ENCODE results near the gene DEPDC5.

The DEPDC5 gene

GRCh38 chr22:31742115-31742514 lies 11.7 kb upstream of the DEPDC5 start:
- Histone ChIP-seq H3K4me3 (ENCODE audit: low read length) (no peak overlapping the region), H3K23ac (ENCODE audit: low read length) (no peak overlapping the region), H3K4ac (ENCODE audit: low read depth, low read length) (no peak overlapping the region), H3K27ac (ENCODE audit: low read depth, low read length) (no peak overlapping the region), H3K79me1 (ENCODE audit: low read length) (peaks cover 6% of the 10 kb centered on the region), H2BK5ac (ENCODE audit: low read length) (no peak overlapping the region), H3K18ac (ENCODE audit: low read length) (no peak overlapping the region), H3K36me3 (ENCODE audit: control insufficient read depth, insufficient read depth, low read length) (no peaks in the 10 kb centered on the region), H4K5ac (ENCODE audit: low read length) (no peak overlapping the region), H2AK5ac (ENCODE audit: low read length) (no peak overlapping the region), H4K8ac (ENCODE audit: low read depth, low read length) (no peak overlapping the region), H3K4me1 (ENCODE audit: control insufficient read depth, low read depth, low read length) (no peaks in the 10 kb centered on the region), H3K79me2 (ENCODE audit: control insufficient read depth, insufficient read depth, low read length) (peaks cover 20% of the 10 kb centered on the region), H2BK120ac (ENCODE audit: low read depth, low read length) (no peak overlapping the region), H2BK15ac (replicated peaks; ENCODE audit: low read depth) (no peak overlapping the region), H3K56ac (ENCODE audit: low read length) (no peak overlapping the region), H3K27me3 (ENCODE audit: insufficient read depth, low read length, poor library complexity) (no peaks in the 10 kb centered on the region), H3K4me2 (ENCODE audit: low read length) (no peak overlapping the region), H3K9ac (ENCODE audit: low read length) (no peak overlapping the region)
- no CpG with 5 or more reads among the region's 3 CpGs for WGBS (ENCODE audit: extremely low coverage, insufficient coverage, low lambda C conversion rate)
- no peak for DNase-seq

GRCh38 chr22:31742682-31743081 lies 11.1 kb upstream of the DEPDC5 start:
- Histone ChIP-seq H2BK120ac (ENCODE audit: low read depth, low read length) (no peak overlapping the region), H3K79me2 (ENCODE audit: control insufficient read depth, insufficient read depth, low read length) (peaks cover 20% of the 10 kb centered on the region), H3K36me3 (ENCODE audit: control insufficient read depth, insufficient read depth, low read length) (no peaks in the 10 kb centered on the region), H3K79me1 (ENCODE audit: low read length) (peaks cover 6% of the 10 kb centered on the region), H4K8ac (ENCODE audit: low read depth, low read length) (no peak overlapping the region), H3K23ac (ENCODE audit: low read length) (no peak overlapping the region), H2BK5ac (ENCODE audit: low read length) (no peak overlapping the region), H3K4me2 (ENCODE audit: low read length) (no peak overlapping the region), H2BK15ac (replicated peaks; ENCODE audit: low read depth) (no peak overlapping the region), H3K4me1 (ENCODE audit: control insufficient read depth, low read depth, low read length) (no peaks in the 10 kb centered on the region), H3K9ac (ENCODE audit: low read length) (no peak overlapping the region), H3K27me3 (ENCODE audit: insufficient read depth, low read length, poor library complexity) (no peaks in the 10 kb centered on the region), H3K56ac (ENCODE audit: low read length) (no peak overlapping the region), H2AK5ac (ENCODE audit: low read length) (no peak overlapping the region), H3K18ac (ENCODE audit: low read length) (no peak overlapping the region), H3K27ac (ENCODE audit: low read depth, low read length) (no peak overlapping the region), H3K4ac (ENCODE audit: low read depth, low read length) (no peak overlapping the region), H4K5ac (ENCODE audit: low read length) (no peak overlapping the region), H3K4me3 (ENCODE audit: low read length) (no peak overlapping the region)
- no CpG with 5 or more reads among the region's 2 CpGs for WGBS (ENCODE audit: extremely low coverage, insufficient coverage, low lambda C conversion rate)
- DNase-seq, result no peak

- Histone ChIP-seq H2BK15ac (replicated peaks; ENCODE audit: low read depth) (no peak overlapping the region), H3K36me3 (ENCODE audit: control insufficient read depth, insufficient read depth, low read length) (no peaks in the 10 kb centered on the region), H3K79me1 (ENCODE audit: low read length) (peaks cover 7% of the 10 kb centered on the region), H2AK5ac (ENCODE audit: low read length) (no peak overlapping the region), H3K9ac (ENCODE audit: low read length) (no peak overlapping the region), H3K27me3 (ENCODE audit: insufficient read depth, low read length, poor library complexity) (no peaks in the 10 kb centered on the region), H3K56ac (ENCODE audit: low read length) (no peak overlapping the region), H2BK5ac (ENCODE audit: low read length) (no peak overlapping the region), H4K8ac (ENCODE audit: low read depth, low read length) (peak overlapping the region; percentile 76), H4K5ac (ENCODE audit: low read length) (no peak overlapping the region), H3K27ac (ENCODE audit: low read depth, low read length) (no peak overlapping the region), H3K23ac (ENCODE audit: low read length) (no peak overlapping the region), H3K4me2 (ENCODE audit: low read length) (no peak overlapping the region), H3K4me3 (ENCODE audit: low read length) (no peak overlapping the region), H2BK120ac (ENCODE audit: low read depth, low read length) (no peak overlapping the region), H3K4ac (ENCODE audit: low read depth, low read length) (no peak overlapping the region), H3K79me2 (ENCODE audit: control insufficient read depth, insufficient read depth, low read length) (peaks cover 30% of the 10 kb centered on the region), H3K18ac (ENCODE audit: low read length) (no peak overlapping the region), H3K4me1 (ENCODE audit: control insufficient read depth, low read depth, low read length) (peaks cover 6% of the 10 kb centered on the region)
- no CpG with 5 or more reads among the region's 7 CpGs for WGBS (ENCODE audit: extremely low coverage, insufficient coverage, low lambda C conversion rate)
- DNase-seq, result no peak
Observed at GRCh38 chr22:31743871-31744270, 9.9 kb upstream of the DEPDC5 start.

GRCh38 chr22:31747441-31747840 lies 6.4 kb upstream of the DEPDC5 start:
- Histone ChIP-seq H3K27me3 (ENCODE audit: insufficient read depth, low read length, poor library complexity) (no peaks in the 10 kb centered on the region), H3K9ac (ENCODE audit: low read length) (no peak overlapping the region), H3K23ac (ENCODE audit: low read length) (no peak overlapping the region), H4K8ac (ENCODE audit: low read depth, low read length) (no peak overlapping the region), H3K56ac (ENCODE audit: low read length) (no peak overlapping the region), H3K4me2 (ENCODE audit: low read length) (no peak overlapping the region), H3K4ac (ENCODE audit: low read depth, low read length) (no peak overlapping the region), H4K5ac (ENCODE audit: low read length) (no peak overlapping the region), H3K36me3 (ENCODE audit: control insufficient read depth, insufficient read depth, low read length) (no peaks in the 10 kb centered on the region), H3K27ac (ENCODE audit: low read depth, low read length) (no peak overlapping the region), H3K4me1 (ENCODE audit: control insufficient read depth, low read depth, low read length) (peaks cover 6% of the 10 kb centered on the region), H2BK120ac (ENCODE audit: low read depth, low read length) (no peak overlapping the region), H2BK5ac (ENCODE audit: low read length) (no peak overlapping the region), H2BK15ac (replicated peaks; ENCODE audit: low read depth) (no peak overlapping the region), H3K4me3 (ENCODE audit: low read length) (no peak overlapping the region), H3K18ac (ENCODE audit: low read length) (no peak overlapping the region), H2AK5ac (ENCODE audit: low read length) (no peak overlapping the region), H3K79me1 (ENCODE audit: low read length) (peaks cover 7% of the 10 kb centered on the region), H3K79me2 (ENCODE audit: control insufficient read depth, insufficient read depth, low read length) (peaks cover 24% of the 10 kb centered on the region)
- peak; percentile 52 for DNase-seq
- no CpG with 5 or more reads among the region's 4 CpGs for WGBS (ENCODE audit: extremely low coverage, insufficient coverage, low lambda C conversion rate)

- Histone ChIP-seq H3K4me1 (ENCODE audit: control insufficient read depth, low read depth, low read length) (peaks cover 6% of the 10 kb centered on the region), H2BK15ac (replicated peaks; ENCODE audit: low read depth) (no peak overlapping the region), H3K4me3 (ENCODE audit: low read length) (peak overlapping the region; percentile 97), H3K36me3 (ENCODE audit: control insufficient read depth, insufficient read depth, low read length) (no peaks in the 10 kb centered on the region), H3K23ac (ENCODE audit: low read length) (no peak overlapping the region), H3K79me1 (ENCODE audit: low read length) (peaks cover 6% of the 10 kb centered on the region), H2AK5ac (ENCODE audit: low read length) (no peak overlapping the region), H3K56ac (ENCODE audit: low read length) (peak overlapping the region; percentile 97), H3K79me2 (ENCODE audit: control insufficient read depth, insufficient read depth, low read length) (peaks cover 20% of the 10 kb centered on the region), H3K27me3 (ENCODE audit: insufficient read depth, low read length, poor library complexity) (no peaks in the 10 kb centered on the region), H3K9ac (ENCODE audit: low read length) (peak overlapping the region; percentile 98), H4K5ac (ENCODE audit: low read length) (no peak overlapping the region), H3K4ac (ENCODE audit: low read depth, low read length) (no peak overlapping the region), H4K8ac (ENCODE audit: low read depth, low read length) (no peak overlapping the region), H3K4me2 (ENCODE audit: low read length) (peak overlapping the region; percentile 37), H3K27ac (ENCODE audit: low read depth, low read length) (no peak overlapping the region), H2BK5ac (ENCODE audit: low read length) (no peak overlapping the region), H3K18ac (ENCODE audit: low read length) (no peak overlapping the region), H2BK120ac (ENCODE audit: low read depth, low read length) (no peak overlapping the region)
- peak; percentile 25 for DNase-seq
- no CpG with 5 or more reads among the region's 2 CpGs for WGBS (ENCODE audit: extremely low coverage, insufficient coverage, low lambda C conversion rate)
Observed at GRCh38 chr22:31748490-31748889, 5.3 kb upstream of the DEPDC5 start.

- H3K36me3 ChIP-seq (ENCODE audit: control insufficient read depth, insufficient read depth, low read length), result no peaks in the 10 kb centered on the region
- peak within 1 kb of the TSS; percentile 94 for H3K27ac ChIP-seq (ENCODE audit: low read depth, low read length)
- peak within 1 kb of the TSS; percentile 97 for H3K56ac ChIP-seq (ENCODE audit: low read length)
- WGBS (ENCODE audit: extremely low coverage, insufficient coverage, low lambda C conversion rate), result no CpG with 5 or more reads among the region's 62 CpGs
- H3K79me1 ChIP-seq (ENCODE audit: low read length), result peaks cover 9% of the 10 kb centered on the region
- H3K4me2 ChIP-seq (ENCODE audit: low read length), result peak within 1 kb of the TSS; percentile 37
- H3K18ac ChIP-seq (ENCODE audit: low read length), result peak within 1 kb of the TSS; percentile 29
- peak within 1 kb of the TSS; percentile 46 for H3K4ac ChIP-seq (ENCODE audit: low read depth, low read length)
- no peak within 1 kb of the TSS for H2BK120ac ChIP-seq (ENCODE audit: low read depth, low read length)
- H2AK5ac ChIP-seq (ENCODE audit: low read length), result peak within 1 kb of the TSS; percentile 2
- H3K4me1 ChIP-seq (ENCODE audit: control insufficient read depth, low read depth, low read length), result peaks cover 8% of the 10 kb centered on the region
- peaks cover 21% of the 10 kb centered on the region for H3K79me2 ChIP-seq (ENCODE audit: control insufficient read depth, insufficient read depth, low read length)
- peak within 1 kb of the TSS; percentile 76 for H3K23ac ChIP-seq (ENCODE audit: low read length)
- peak within 1 kb of the TSS; percentile 98 for H3K9ac ChIP-seq (ENCODE audit: low read length)
- H3K4me3 ChIP-seq (ENCODE audit: low read length), result peak within 1 kb of the TSS; percentile 97
- no peaks in the 10 kb centered on the region for H3K27me3 ChIP-seq (ENCODE audit: insufficient read depth, low read length, poor library complexity)
- H2BK15ac ChIP-seq (replicated peaks; ENCODE audit: low read depth), result no peak within 1 kb of the TSS
- no peak within 1 kb of the TSS for H4K8ac ChIP-seq (ENCODE audit: low read depth, low read length)
- peak within 1 kb of the TSS; percentile 9 for H2BK5ac ChIP-seq (ENCODE audit: low read length)
- DNase-seq, result peak; percentile 97
- no peak within 1 kb of the TSS for H4K5ac ChIP-seq (ENCODE audit: low read length)
Observed at GRCh38 chr22:31749636-31750364, 4.0 kb upstream of the DEPDC5 start, which contains the start of gene PRR14L. Gene PRR14L, minus strand, starts transcription at chr22:31750132. Its CDS starts 11,272 bp downstream, at chr22:31738860.
